Mesothelial cell of epicardium (in vitro differentiated cells): ENCODE data around the gene KCNMA1. TPM values are rescaled to one million over a fixed set of nuclear protein-coding genes. Genes with fewer than 3 reads are reported as not detected.

Source experiments
- DNase-seq, 2 experiments: peaks; one replicate each; pipeline ENCODE4 v3.0.0; 2021; ENCODE audit warnings: low spot score in 2 of 2; ENCODE audit not compliant: unreplicated experiment in 2 of 2
- H3K27ac Mint-ChIP-seq: 2 replicates; pipeline ENCODE4 v1.8.0; 2021; ENCODE audit warnings: mixed read lengths
- H3K27me3 Mint-ChIP-seq: 2 replicates; pipeline ENCODE4 v1.8.0; 2021; ENCODE audit warnings: low read depth, mixed read lengths
- H3K36me3 Mint-ChIP-seq: 2 replicates; pipeline ENCODE4 v1.8.0; 2021; ENCODE audit warnings: mixed read lengths
- H3K4me1 Mint-ChIP-seq: 2 replicates; pipeline ENCODE4 v1.8.0; 2021; ENCODE audit warnings: mixed read lengths
- H3K4me3 Mint-ChIP-seq: 2 replicates; pipeline ENCODE4 v1.8.0; 2021; ENCODE audit warnings: mild to moderate bottlenecking, moderate library complexity, mixed read lengths
- H3K9me3 Mint-ChIP-seq: 2 replicates; pipeline ENCODE4 v1.8.0; 2021; ENCODE audit warnings: mixed read lengths
- total RNA-seq: library from RNA; stranded (reverse); gene quantifications from 3 replicates; pipeline ENCODE4 v1.2.1, GENCODE V29; 2021
- TF ChIP-seq, protein P1 (sequence below): fragments of 200-600 bp; sonication (generic); IDR thresholded peaks from one replicate; pipeline ENCODE4 v1.5.0; 2021; ENCODE audit warnings: antibody characterized with exemption; ENCODE audit not compliant: unreplicated experiment

The KCNMA1 gene
- total RNA-seq, 1 donor from 2014 or later = 44.0 TPM

DNA sequence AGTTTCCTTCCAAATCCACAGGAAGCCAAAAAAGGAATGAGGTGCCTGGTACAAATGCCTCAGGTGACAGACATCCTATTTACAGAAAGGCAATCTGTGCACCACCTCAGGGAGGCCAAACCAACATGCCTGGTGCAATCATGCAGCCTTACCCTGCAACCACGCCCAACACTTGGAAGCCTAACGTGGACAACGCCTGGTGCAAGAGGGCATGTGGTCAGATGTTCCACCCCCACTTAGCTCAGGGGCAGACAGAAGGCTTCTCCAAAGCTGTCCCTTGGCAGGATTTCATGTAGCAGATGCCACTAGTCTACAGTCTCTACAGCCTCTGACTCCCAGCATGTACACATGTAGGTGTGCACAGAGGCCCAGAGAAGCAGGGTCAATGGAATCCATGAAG is 89.5 kb downstream of the KCNMA1 start:
- TF ChIP-seq, protein P1, sequence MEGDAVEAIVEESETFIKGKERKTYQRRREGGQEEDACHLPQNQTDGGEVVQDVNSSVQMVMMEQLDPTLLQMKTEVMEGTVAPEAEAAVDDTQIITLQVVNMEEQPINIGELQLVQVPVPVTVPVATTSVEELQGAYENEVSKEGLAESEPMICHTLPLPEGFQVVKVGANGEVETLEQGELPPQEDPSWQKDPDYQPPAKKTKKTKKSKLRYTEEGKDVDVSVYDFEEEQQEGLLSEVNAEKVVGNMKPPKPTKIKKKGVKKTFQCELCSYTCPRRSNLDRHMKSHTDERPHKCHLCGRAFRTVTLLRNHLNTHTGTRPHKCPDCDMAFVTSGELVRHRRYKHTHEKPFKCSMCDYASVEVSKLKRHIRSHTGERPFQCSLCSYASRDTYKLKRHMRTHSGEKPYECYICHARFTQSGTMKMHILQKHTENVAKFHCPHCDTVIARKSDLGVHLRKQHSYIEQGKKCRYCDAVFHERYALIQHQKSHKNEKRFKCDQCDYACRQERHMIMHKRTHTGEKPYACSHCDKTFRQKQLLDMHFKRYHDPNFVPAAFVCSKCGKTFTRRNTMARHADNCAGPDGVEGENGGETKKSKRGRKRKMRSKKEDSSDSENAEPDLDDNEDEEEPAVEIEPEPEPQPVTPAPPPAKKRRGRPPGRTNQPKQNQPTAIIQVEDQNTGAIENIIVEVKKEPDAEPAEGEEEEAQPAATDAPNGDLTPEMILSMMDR = no peak
- Mint-ChIP-seq H3K27ac (no peak overlapping the region), H3K4me1 (no peaks in the 10 kb centered on the region), H3K36me3 (peaks cover 4% of the 10 kb centered on the region), H3K27me3 (no peaks in the 10 kb centered on the region), H3K4me3 (no peak overlapping the region), H3K9me3 (peaks cover 13% of the 10 kb centered on the region)
- no peak for DNase-seq

DNA sequence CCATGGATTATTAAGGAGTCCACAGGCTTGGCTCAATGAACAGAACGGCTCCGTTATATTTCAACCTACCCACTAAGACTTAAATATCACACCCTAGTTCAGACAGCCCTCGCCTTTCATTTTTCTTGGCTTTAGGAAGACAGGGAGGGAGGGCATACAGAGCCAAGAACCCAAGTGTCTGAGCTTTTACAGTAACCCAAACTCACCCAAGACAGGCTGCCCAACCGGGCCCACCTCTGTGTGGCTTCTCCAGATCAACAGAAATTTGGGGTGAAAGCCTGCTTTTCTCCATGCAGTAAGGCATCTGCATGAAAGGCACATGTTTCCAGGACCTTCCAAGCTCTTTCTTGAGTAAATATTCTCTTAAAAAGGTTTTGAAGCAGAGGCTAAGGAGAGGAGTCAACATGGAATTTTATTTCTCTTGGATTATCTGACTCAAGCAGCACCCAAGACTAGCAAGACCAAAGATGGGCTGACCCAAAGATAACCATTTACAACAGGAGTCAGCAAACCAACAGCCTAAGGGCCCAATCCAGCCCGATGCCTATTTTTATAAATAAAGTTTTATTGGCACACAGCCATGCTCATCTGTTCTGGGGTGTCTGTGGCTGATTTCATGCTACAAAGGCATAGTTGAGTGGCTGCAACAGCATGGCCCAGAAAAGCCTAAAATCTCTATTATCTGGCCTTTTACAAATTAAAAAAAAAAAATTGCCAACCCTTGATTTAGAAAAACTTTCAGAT is 90.1 kb downstream of the KCNMA1 start:
- peaks cover 8% of the 10 kb centered on the region for H3K36me3 Mint-ChIP-seq
- no peak overlapping the region for H3K4me3 Mint-ChIP-seq
- H3K4me1 Mint-ChIP-seq = no peaks in the 10 kb centered on the region
- TF ChIP-seq, protein P1 = no peak
- no peaks in the 10 kb centered on the region for H3K27me3 Mint-ChIP-seq
- H3K9me3 Mint-ChIP-seq = peaks cover 20% of the 10 kb centered on the region
- no peak overlapping the region for H3K27ac Mint-ChIP-seq
- DNase-seq = no peak

DNA sequence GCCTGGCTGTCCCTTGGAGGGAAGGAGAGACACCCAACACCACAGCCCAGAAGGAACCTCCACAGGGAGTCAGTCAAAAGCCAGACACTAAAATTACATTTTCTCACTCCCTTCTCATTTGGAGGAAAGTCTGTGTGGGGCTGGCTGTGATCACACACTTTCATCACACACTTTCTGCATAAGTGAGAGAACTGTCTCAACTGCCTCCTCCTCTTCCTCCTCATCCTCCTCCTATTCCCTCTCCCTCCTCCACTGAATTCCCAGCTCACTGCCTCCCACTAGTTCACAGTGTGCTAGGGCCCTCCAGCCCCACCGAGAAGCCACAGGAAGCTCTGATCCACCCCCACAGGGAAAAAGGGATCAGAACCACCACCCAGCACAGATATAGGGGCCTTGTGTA is 91.6 kb downstream of the KCNMA1 start:
- H3K9me3 Mint-ChIP-seq = peaks cover 32% of the 10 kb centered on the region
- TF ChIP-seq, protein P1 = no peak
- no peaks in the 10 kb centered on the region for H3K4me1 Mint-ChIP-seq
- no peaks in the 10 kb centered on the region for H3K27me3 Mint-ChIP-seq
- no peak for DNase-seq
- H3K36me3 Mint-ChIP-seq = peaks cover 8% of the 10 kb centered on the region
- no peak overlapping the region for H3K27ac Mint-ChIP-seq
- no peak overlapping the region for H3K4me3 Mint-ChIP-seq

DNA sequence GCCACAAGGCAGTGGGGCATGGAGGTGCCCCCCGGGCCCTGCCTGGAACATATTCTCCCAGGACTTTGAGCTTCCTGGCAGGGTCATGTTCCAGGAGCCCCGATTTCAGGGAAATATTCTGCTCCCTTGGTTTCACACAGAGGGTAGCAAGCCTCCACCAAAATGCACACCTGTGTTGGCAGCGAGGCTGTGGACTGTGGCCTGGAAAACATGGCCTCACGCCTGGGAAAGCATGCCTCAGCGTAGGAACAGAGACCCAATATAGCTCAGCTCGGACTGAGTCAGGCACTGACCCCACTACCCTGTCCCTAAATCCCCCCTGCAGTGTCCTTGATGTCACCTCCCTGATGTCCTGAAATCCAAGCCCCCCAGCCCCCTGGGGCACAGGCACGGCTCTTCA is 92.0 kb downstream of the KCNMA1 start:
- Mint-ChIP-seq H3K36me3 (peaks cover 10% of the 10 kb centered on the region), H3K9me3 (peaks cover 36% of the 10 kb centered on the region), H3K27ac (no peak overlapping the region), H3K4me1 (no peaks in the 10 kb centered on the region), H3K4me3 (no peak overlapping the region), H3K27me3 (no peaks in the 10 kb centered on the region)
- no peak for DNase-seq
- TF ChIP-seq, protein P1 = no peak

DNA sequence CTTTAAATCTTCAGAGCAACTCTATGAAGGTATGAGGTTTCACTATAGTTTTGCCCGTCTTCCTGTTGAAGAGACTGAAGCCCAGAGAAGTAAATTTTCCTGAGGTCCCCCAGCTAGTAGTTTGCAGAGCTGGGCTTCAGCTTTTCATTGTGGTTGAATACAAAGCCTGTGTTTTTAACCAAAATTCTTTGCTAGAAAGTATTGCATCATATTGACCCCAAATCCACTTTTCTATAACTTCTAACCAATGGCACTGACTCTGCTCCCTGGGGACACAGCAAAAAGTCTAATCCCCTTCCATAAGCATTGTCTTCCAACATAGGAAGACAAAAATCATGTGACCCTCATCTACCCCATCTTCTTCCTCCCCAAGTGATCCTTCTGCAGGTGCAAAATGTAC is 93.0 kb downstream of the KCNMA1 start:
- H3K36me3 Mint-ChIP-seq = peaks cover 10% of the 10 kb centered on the region

More for the DNA sequence above, 93.0 kb downstream of the KCNMA1 start:
- H3K4me3 Mint-ChIP-seq = no peak overlapping the region
- TF ChIP-seq, protein P1 = no peak
- H3K27me3 Mint-ChIP-seq = no peaks in the 10 kb centered on the region
- peaks cover 36% of the 10 kb centered on the region for H3K9me3 Mint-ChIP-seq
- no peak for DNase-seq
- peaks cover 4% of the 10 kb centered on the region for H3K4me1 Mint-ChIP-seq
- no peak overlapping the region for H3K27ac Mint-ChIP-seq
